ENCODE measurements around the gene PCDH9.

- TF ChIP-seq, protein P1, sequence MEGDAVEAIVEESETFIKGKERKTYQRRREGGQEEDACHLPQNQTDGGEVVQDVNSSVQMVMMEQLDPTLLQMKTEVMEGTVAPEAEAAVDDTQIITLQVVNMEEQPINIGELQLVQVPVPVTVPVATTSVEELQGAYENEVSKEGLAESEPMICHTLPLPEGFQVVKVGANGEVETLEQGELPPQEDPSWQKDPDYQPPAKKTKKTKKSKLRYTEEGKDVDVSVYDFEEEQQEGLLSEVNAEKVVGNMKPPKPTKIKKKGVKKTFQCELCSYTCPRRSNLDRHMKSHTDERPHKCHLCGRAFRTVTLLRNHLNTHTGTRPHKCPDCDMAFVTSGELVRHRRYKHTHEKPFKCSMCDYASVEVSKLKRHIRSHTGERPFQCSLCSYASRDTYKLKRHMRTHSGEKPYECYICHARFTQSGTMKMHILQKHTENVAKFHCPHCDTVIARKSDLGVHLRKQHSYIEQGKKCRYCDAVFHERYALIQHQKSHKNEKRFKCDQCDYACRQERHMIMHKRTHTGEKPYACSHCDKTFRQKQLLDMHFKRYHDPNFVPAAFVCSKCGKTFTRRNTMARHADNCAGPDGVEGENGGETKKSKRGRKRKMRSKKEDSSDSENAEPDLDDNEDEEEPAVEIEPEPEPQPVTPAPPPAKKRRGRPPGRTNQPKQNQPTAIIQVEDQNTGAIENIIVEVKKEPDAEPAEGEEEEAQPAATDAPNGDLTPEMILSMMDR (IDR thresholded peaks at IDR 0.05; ENCODE audit: insufficient read depth, low read length, poor library complexity, severe bottlenecking) = no peak
- TF ChIP-seq EZH2phosphoT487 (conservative IDR thresholded peaks at IDR 0.05; ENCODE audit: low read length) = no peak
These were observed 54.2 kb downstream of the PCDH9 start for GRCh38 chr13:67175836-67176459.

Measured in SU-DHL-6 (cell line).